ENCODE data around the gene OTUB2. TPM values are rescaled to one million over a fixed set of nuclear protein-coding genes. Genes with fewer than 3 reads are reported as not detected.

Gene OTUB2
- total RNA-seq, 1 donor from 2014 or later, result 1.9 TPM

DNA sequence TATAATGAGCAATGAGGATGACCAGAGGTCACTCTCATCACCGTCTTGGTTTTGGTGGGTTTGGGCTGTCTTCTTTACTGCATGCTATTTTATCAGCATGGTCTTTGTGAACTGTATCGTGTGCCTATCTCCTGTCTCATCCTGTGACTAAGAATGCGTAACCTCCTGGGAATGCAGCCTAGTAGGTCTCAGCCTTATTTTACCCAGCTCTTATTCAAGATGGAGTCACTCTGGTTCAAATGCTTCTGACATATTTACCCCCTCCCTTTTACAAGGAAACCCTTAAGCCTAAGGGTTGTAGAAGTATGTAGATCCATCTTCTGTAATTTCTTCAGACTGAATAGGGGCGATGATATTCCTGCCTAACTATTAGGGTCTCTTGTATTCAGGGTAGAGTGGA, 63.3 kb downstream of the OTUB2 start:
- no peak for ATAC-seq
- intact Hi-C loops (cut with DNase I), result no loop called here
- no peaks in the 10 kb centered on the region for H3K27me3 ChIP-seq (ENCODE audit: low read depth)
- no peaks in the 10 kb centered on the region for H3K4me1 ChIP-seq
- no peak overlapping the region for H3K27ac ChIP-seq
- no peaks in the 10 kb centered on the region for H3K9me3 ChIP-seq
- no peak overlapping the region for H3K4me3 ChIP-seq
- no peaks in the 10 kb centered on the region for H3K36me3 ChIP-seq
- TF ChIP-seq, protein P1, sequence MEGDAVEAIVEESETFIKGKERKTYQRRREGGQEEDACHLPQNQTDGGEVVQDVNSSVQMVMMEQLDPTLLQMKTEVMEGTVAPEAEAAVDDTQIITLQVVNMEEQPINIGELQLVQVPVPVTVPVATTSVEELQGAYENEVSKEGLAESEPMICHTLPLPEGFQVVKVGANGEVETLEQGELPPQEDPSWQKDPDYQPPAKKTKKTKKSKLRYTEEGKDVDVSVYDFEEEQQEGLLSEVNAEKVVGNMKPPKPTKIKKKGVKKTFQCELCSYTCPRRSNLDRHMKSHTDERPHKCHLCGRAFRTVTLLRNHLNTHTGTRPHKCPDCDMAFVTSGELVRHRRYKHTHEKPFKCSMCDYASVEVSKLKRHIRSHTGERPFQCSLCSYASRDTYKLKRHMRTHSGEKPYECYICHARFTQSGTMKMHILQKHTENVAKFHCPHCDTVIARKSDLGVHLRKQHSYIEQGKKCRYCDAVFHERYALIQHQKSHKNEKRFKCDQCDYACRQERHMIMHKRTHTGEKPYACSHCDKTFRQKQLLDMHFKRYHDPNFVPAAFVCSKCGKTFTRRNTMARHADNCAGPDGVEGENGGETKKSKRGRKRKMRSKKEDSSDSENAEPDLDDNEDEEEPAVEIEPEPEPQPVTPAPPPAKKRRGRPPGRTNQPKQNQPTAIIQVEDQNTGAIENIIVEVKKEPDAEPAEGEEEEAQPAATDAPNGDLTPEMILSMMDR (IDR thresholded peaks at IDR 0.05), result no peak
- no peak for DNase-seq

DNA sequence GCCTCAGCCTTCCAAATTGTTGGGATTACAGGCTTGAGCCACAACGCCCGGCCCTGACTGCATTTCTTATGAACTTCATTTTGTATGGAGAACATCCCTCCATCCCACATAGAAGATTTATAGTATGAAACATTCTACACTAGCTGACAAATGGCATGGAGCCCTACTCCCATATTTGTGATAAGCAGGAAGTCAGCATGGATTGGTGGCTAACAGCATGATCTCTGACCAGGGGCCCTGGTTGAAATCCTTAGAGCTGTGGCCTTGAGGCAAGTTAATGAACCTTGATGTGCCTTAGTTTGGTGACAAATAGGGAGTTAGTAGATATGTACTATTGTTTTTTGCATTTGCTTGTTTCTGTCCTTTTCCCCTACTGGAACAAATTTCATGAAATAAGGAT, 67.3 kb downstream of the OTUB2 start:
- H3K27me3 ChIP-seq (ENCODE audit: low read depth), result no peaks in the 10 kb centered on the region
- H3K4me1 ChIP-seq, result no peaks in the 10 kb centered on the region
- no peak for DNase-seq
- intact Hi-C loops (cut with DNase I), result no loop called here
- H3K9me3 ChIP-seq, result no peaks in the 10 kb centered on the region
- H3K36me3 ChIP-seq, result peaks cover 6% of the 10 kb centered on the region
- TF ChIP-seq, protein P1 (IDR thresholded peaks at IDR 0.05), result no peak
- no peak overlapping the region for H3K4me3 ChIP-seq
- ATAC-seq, result no peak
- no peak overlapping the region for H3K27ac ChIP-seq

DNA sequence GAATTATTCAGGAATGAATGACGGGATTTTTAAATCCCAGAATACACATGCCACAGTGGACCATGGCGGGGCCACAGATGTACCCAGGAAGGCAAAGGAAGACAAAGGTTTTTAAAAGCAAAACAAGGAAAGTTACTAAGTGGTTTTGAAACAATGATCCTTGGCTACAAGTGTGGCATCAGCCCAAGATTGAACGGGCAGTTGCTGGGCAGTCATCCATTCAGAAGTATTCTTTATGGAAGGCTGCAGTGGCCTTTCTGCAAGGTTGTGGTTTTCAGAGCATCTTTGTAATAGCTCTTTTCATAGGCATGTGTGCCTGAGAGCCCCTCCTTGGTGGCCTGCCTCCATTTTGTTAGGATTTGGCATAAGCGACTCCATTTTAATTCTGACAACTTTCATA, 71.0 kb downstream of the OTUB2 start:
- DNase-seq (no peak), ATAC-seq (no peak)
- intact Hi-C loops (cut with DNase I), result no loop called here
- Histone ChIP-seq H3K36me3 (peaks cover 6% of the 10 kb centered on the region), H3K9me3 (no peaks in the 10 kb centered on the region), H3K4me3 (no peak overlapping the region), H3K4me1 (no peaks in the 10 kb centered on the region), H3K27me3 (ENCODE audit: low read depth) (no peaks in the 10 kb centered on the region), H3K27ac (no peak overlapping the region)
- TF ChIP-seq, protein P1 (IDR thresholded peaks at IDR 0.05), result no peak

Other genes with a start within 250 kb of the OTUB2 start
- gene PRIMA1, start 237.9 kb upstream of the OTUB2 start, total RNA-seq, result 3.0 TPM
- 6.4 TPM for gene FAM181A, start 99.0 kb upstream of the OTUB2 start, total RNA-seq
- gene ASB2, start 49.8 kb upstream of the OTUB2 start, total RNA-seq, result 2.4 TPM
- gene CCDC197, start 29.0 kb upstream of the OTUB2 start, total RNA-seq, result not detected
- gene DDX24, start 54.9 kb downstream of the OTUB2 start, total RNA-seq, result 163 TPM
- gene IFI27L1, start 55.0 kb downstream of the OTUB2 start, total RNA-seq, result 10.9 TPM
- gene IFI27, start 84.4 kb downstream of the OTUB2 start, total RNA-seq, result 340 TPM
- gene IFI27L2, start 103.3 kb downstream of the OTUB2 start, total RNA-seq, result 49.7 TPM
- 5.9 TPM for gene PPP4R4, start 148.0 kb downstream of the OTUB2 start, total RNA-seq

Data from lower lobe of right lung (tissue), 2 donors.